Sigmoid colon (tissue), 7 donors: ENCODE data around the gene SKAP1. TPM values are rescaled to one million over a fixed set of nuclear protein-coding genes. Genes with fewer than 3 reads are reported as not detected.
"Not testable (repeated sequence)": the region's sequence is repeated elsewhere in the genome, so short reads cannot be mapped to it uniquely, and the experiment has no call there.

ENCODE experiments used
- DNase-seq: peaks from one replicate; pipeline ENCODE4 v3.0.0-alpha.2; 2019
- H3K27ac ChIP-seq, 4 donors: fragments of 200-600 bp; sonication (generic); one replicate each; pipeline ENCODE4 v1.5.1; 2016 to 2019; ENCODE audit warnings: mild to moderate bottlenecking in 1 of 4
- H3K27me3 ChIP-seq, 3 donors: fragments of 200-600 bp; sonication (generic); one replicate each; pipeline ENCODE4 v1.5.1; 2019; ENCODE audit warnings: mild to moderate bottlenecking in 1 of 3
- H3K36me3 ChIP-seq, 4 donors: fragments of 200-600 bp; sonication (generic); one replicate each; pipeline ENCODE4 v1.5.1; 2016 to 2019
- H3K4me1 ChIP-seq, 4 donors: fragments of 200-600 bp; sonication (generic); one replicate each; pipeline ENCODE4 v1.5.1; 2017 to 2019
- H3K4me3 ChIP-seq, 4 donors: fragments of 200-600 bp; sonication (generic); one replicate each; pipeline ENCODE4 v1.5.1; 2017 to 2019; ENCODE audit warnings: mild to moderate bottlenecking in 2 of 4, moderate library complexity in 1 of 4
- H3K9me3 ChIP-seq, 4 donors: fragments of 200-600 bp in 3 of 4; sonication (generic) in 3 of 4; one replicate each; pipeline versions ENCODE4 v1.5.1 to v1.6.1; 2013 to 2019
- EP300 ChIP-seq, 4 donors: sonication (generic); formaldehyde crosslinking; IDR thresholded peaks; one replicate each; pipeline ENCODE4 v1.6.1; 2017; ENCODE audit warnings: antibody characterized with exemption in 4 of 4
- POLR2A ChIP-seq, 2 donors: fragments of 450-650 bp; IDR thresholded peaks; one replicate each; pipeline ENCODE4 v1.6.1; 2016; ENCODE audit warnings: antibody characterized with exemption in 2 of 2, mild to moderate bottlenecking in 2 of 2, moderate library complexity in 2 of 2
- POLR2AphosphoS5 ChIP-seq, 4 donors: sonication (generic); formaldehyde crosslinking; IDR thresholded peaks; one replicate each; pipeline ENCODE4 v1.6.1; 2017; ENCODE audit warnings: antibody characterized with exemption in 4 of 4
- WGBS, 2 donors: extraction: QIAGEN DNeasy Blood & Tissue Kit; methylation state at CpG; one replicate each; pipeline ENCODE4 v1.1.7; 2013; 5-methylcytosine and 5-hydroxymethylcytosine counted together
- intact Hi-C: fragments of 100-400 bp; cut with DNase I; formaldehyde crosslinking; loops from one replicate; pipeline ENCODE4 v1.15.1; 2023
- polyA plus RNA-seq, 3 donors: library from polyadenylated mRNA; stranded (reverse); fragments of 200-250 nt; gene quantifications; one replicate each; pipeline ENCODE4 v1.2.3, GENCODE V29; 2013
- total RNA-seq, 4 donors: library from RNA; depleted of rRNA; stranded (reverse); fragments of >200 nt; gene quantifications; one replicate each; pipeline ENCODE4 v1.1.0, GENCODE V29; 2016
- TF ChIP-seq, protein P1 (sequence below), 4 experiments: fragments of 450-650 bp in 3 of 4; fragments of 200-600 bp in 1 of 4; IDR thresholded peaks; one replicate each; pipeline ENCODE4 v1.5.1; 2016 to 2019; ENCODE audit warnings: antibody characterized with exemption in 4 of 4, mild to moderate bottlenecking in 3 of 4, moderate library complexity in 2 of 4
- donor health status: healthy with polysubstance abuse.
- donor health status: Bipolar disorder and iron deficiency.
- donor health status: healthy.

Gene SKAP1
- total and polyA plus RNA-seq, 7 donors: 0.36 to 10.3 (median 1.4) TPM; not detected in 1

DNA sequence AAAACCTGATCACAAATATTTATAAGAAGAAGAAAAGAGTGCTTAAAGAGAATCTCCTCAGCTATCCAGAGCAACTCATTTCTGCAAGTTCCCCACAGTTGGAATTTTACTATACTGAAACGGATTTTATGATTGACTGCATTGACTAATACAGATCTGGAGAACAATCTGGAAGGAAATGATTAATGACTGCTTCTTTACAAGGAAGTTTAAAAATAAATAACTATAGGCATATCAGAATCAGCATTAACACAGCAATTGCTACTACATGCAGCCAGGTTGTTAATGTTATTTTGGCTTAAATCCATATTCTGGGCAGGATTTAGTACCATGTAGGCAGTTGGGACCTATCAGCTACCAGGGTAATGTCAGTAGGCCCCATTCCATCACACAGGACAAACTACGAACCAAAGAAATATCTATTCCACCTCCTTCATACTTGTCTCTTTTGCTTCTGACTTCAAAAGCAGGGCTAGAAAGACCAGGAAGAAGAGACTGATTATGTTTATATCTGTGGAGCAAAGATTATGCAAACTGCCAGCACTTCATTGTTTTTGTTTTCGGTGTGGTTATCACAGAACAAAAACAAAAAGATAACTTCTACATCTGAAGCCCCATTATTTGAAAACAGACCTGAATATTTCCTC, 3.9 kb downstream of the SKAP1 start:
- intact Hi-C loops: no loop called here
- H3K27me3 ChIP-seq: peaks cover 5 to 23% (median 16%) of the 10 kb centered on the region in 3 donors
- H3K9me3 ChIP-seq: no peaks in the 10 kb centered on the region
- TF ChIP-seq, protein P1, sequence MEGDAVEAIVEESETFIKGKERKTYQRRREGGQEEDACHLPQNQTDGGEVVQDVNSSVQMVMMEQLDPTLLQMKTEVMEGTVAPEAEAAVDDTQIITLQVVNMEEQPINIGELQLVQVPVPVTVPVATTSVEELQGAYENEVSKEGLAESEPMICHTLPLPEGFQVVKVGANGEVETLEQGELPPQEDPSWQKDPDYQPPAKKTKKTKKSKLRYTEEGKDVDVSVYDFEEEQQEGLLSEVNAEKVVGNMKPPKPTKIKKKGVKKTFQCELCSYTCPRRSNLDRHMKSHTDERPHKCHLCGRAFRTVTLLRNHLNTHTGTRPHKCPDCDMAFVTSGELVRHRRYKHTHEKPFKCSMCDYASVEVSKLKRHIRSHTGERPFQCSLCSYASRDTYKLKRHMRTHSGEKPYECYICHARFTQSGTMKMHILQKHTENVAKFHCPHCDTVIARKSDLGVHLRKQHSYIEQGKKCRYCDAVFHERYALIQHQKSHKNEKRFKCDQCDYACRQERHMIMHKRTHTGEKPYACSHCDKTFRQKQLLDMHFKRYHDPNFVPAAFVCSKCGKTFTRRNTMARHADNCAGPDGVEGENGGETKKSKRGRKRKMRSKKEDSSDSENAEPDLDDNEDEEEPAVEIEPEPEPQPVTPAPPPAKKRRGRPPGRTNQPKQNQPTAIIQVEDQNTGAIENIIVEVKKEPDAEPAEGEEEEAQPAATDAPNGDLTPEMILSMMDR (IDR thresholded peaks at IDR 0.05): no peak
- no peak for TF ChIP-seq POLR2AphosphoS5 (IDR thresholded peaks at IDR 0.05)
- no peak for TF ChIP-seq EP300 (IDR thresholded peaks at IDR 0.05)
- H3K27ac ChIP-seq: no peak overlapping the region
- no peak overlapping the region for H3K4me3 ChIP-seq
- H3K36me3 ChIP-seq: no peaks in the 10 kb centered on the region
- DNase-seq: no peak
- H3K4me1 ChIP-seq: peaks cover 0 to 8% (median 3%) of the 10 kb centered on the region in 4 donors
- 69 to 73% methylated on average over 3 of the region's 3 CpGs for WGBS, 2 donors

DNA sequence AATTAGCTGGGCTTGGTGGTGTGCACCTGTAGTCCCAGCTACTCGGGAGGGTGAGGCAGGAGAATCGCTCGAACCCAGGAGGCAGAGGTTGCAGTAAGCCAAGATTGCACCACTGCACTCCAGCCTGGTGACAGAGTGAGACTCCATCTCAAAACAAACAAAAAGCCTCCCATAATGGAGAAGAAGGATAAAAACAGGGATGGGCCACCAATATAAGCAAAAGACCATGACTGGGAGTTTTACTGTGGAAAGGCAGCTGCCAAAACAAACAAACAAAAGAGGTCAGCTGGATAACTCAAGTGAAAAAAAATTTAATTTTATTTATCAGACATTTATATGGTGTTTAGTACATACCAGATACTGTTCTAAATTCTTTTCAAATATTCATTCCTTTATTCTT, 8.0 kb downstream of the SKAP1 start:
- DNase-seq, H3K36me3 ChIP-seq, intact Hi-C loops, H3K9me3 ChIP-seq, H3K27me3 ChIP-seq, H3K27ac ChIP-seq, H3K4me3 ChIP-seq, H3K4me1 ChIP-seq: not testable (repeated sequence)
- 47 to 82% methylated on average over 3 of the region's 3 CpGs for WGBS, 2 donors

DNA sequence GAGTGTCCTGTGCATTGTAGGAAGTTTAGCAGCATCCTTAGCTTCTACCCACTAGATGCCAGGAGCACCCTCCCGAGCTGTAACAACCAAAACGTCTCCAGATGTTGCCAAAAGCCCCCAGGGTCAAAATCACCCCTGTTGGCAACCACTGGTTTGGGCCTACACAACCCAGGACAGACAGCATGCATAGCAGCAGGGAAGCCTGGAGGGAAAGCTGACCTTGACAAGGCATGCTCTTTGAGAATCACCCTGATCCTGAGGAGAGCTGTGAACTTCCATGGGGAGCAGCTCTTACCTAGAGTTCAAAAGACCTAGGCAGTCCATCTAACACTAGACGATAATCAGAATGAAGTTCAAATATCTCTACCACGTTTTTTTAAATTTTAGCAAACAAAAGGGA, 9.2 kb downstream of the SKAP1 start:
- WGBS, 2 donors: 74 to 90% methylated on average over 4 of the region's 4 CpGs
- intact Hi-C loops: no loop called here
- no peak overlapping the region for H3K27ac ChIP-seq
- no peak for DNase-seq
- TF ChIP-seq POLR2A (IDR thresholded peaks at IDR 0.05): no peak
- TF ChIP-seq, protein P1 (IDR thresholded peaks at IDR 0.05): no peak
- TF ChIP-seq POLR2AphosphoS5 (IDR thresholded peaks at IDR 0.05): no peak
- no peak for TF ChIP-seq EP300 (IDR thresholded peaks at IDR 0.05)
- no peaks in the 10 kb centered on the region for H3K4me1 ChIP-seq
- H3K36me3 ChIP-seq: no peaks in the 10 kb centered on the region
- no peaks in the 10 kb centered on the region for H3K9me3 ChIP-seq
- H3K4me3 ChIP-seq: no peak overlapping the region
- H3K27me3 ChIP-seq: peaks cover 0 to 15% (median 0%) of the 10 kb centered on the region in 3 donors

DNA sequence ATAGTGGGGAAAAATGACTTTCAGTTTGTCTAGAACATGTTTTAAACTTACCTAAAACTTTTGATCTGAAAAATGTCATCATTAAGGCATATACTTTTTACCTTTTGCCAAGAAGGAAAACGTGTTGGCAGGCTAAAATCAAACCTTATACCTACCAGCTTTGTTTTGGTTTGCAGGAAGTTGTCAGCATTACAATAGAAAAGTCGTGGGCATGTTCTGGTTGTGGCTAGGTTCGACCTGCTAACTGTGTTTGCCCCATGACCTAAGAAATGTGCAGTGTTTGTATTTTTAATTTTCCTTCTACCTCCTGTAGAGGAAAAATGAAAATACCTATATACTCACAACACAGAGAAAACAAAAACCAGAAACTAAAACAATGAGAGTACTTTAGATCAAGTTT, 13.0 kb downstream of the SKAP1 start:
- TF ChIP-seq EP300 (IDR thresholded peaks at IDR 0.05): no peak
- TF ChIP-seq POLR2AphosphoS5 (IDR thresholded peaks at IDR 0.05): no peak
- no peak for TF ChIP-seq POLR2A (IDR thresholded peaks at IDR 0.05)
- DNase-seq: no peak
- no peak overlapping the region for H3K27ac ChIP-seq
- no peaks in the 10 kb centered on the region for H3K4me1 ChIP-seq
- no peaks in the 10 kb centered on the region for H3K9me3 ChIP-seq
- H3K36me3 ChIP-seq: no peaks in the 10 kb centered on the region
- intact Hi-C loops: no loop called here
- H3K4me3 ChIP-seq: no peak overlapping the region
- 31 to 44% methylated on average over 3 of the region's 3 CpGs for WGBS, 2 donors
- H3K27me3 ChIP-seq: peaks cover 0 to 25% (median 0%) of the 10 kb centered on the region in 3 donors

DNA sequence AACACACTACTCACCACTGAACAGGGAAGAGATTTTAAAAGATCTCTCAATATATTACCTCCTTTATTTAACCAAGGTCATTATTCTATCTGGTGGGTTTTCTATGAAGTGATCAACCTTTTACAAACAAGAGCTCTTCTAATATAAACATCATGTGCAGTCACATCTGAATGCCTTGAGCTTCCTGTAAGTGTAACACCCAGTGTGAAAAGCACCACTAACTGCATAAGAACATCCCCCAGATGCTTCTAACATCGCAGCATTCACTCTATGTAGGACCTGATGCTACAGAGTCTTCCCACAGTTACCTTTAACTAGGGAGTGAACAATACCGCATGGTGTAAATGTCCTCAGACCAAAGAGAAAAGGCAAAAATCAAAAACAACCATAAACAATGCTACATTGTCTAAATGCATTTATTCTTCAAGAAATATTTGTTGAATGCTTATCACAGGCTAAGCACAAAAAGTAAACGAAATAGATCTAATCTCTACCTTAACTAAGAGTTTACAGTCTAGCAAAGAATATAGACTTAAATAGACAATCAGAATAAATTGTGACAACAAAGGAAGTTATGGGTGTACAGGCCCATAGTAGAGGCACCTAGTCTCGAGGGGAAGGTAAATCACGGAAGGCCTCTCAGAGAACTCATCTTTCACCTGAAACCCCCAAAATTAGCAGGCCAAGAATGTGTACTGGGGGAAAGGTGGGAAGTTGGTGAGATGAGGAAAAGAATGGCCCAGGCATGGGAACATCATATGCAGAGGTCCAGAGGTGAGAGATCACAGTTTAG, 16.2 kb downstream of the SKAP1 start:
- no peak overlapping the region for H3K4me3 ChIP-seq
- peaks cover 0 to 38% (median 0%) of the 10 kb centered on the region in 3 donors for H3K27me3 ChIP-seq
- no peaks in the 10 kb centered on the region for H3K9me3 ChIP-seq
- no peak overlapping the region for H3K27ac ChIP-seq
- 64 to 77% methylated on average over 5 of the region's 5 CpGs for WGBS, 2 donors
- no peak for DNase-seq
- intact Hi-C loops: no loop called here
- no peaks in the 10 kb centered on the region for H3K4me1 ChIP-seq
- TF ChIP-seq EP300 (IDR thresholded peaks at IDR 0.05): no peak
- no peak for TF ChIP-seq POLR2A (IDR thresholded peaks at IDR 0.05)
- no peak for TF ChIP-seq POLR2AphosphoS5 (IDR thresholded peaks at IDR 0.05)
- TF ChIP-seq, protein P1 (IDR thresholded peaks at IDR 0.05): no peak
- no peaks in the 10 kb centered on the region for H3K36me3 ChIP-seq
